ENCODE measurements around the gene SLC22A2. TPM values are rescaled to one million over a fixed set of nuclear protein-coding genes. Genes with fewer than 3 reads are reported as not detected.

SLC22A2 gene
- total and polyA plus RNA-seq, 10 of the 15 experiments (the other 5 are each of a cell fraction or from before 2014, with no cell fraction given), result 0.12 TPM; not detected in 9

DNA sequence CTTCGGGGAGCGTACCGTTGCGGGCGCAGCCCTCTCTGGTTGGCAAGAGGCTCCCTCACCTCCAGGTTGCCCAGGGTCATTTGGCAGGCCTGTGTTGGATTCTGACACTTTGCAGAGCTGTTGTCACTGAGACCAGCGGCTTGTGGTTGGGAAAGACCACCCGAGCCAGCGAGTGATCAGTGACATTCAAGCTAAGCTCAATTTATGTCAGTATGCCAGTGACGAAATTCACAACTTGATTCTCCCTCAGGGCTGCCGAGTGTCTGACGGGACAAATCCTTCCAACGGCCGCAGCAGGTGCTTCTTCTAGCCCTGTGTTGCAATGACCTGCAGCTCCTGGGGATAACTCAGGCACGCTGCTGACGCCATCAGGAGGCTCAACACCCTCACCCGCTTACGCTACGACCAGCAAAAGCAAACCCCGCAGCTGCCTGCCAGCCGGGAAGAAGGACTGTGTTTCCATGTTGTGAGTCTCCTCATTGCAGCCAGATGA is 16.9 kb upstream of the SLC22A2 start:
- no peaks in the 10 kb centered on the region for H3K36me3 ChIP-seq (ENCODE audit: control insufficient read depth in 2 of 2, insufficient read depth in 2 of 2, low read length in 1 of 2)
- ChIA-PET CTCF (no interaction called here), RAD21 (ENCODE audit: unreplicated experiment) (no interaction called here), SMC1A (ENCODE audit: uncharacterized antibody, unreplicated experiment) (interaction anchor here (1.2 kb wide), 1 partner anchor 8 kb away, joined by 3 read pairs; no protein-coding TSS in a partner anchor), POLR2A (no interaction called here)
- no peak for FAIRE-seq
- TF ChIP-seq, protein P1, sequence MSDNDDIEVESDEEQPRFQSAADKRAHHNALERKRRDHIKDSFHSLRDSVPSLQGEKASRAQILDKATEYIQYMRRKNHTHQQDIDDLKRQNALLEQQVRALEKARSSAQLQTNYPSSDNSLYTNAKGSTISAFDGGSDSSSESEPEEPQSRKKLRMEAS (IDR thresholded peaks at IDR 0.05; ENCODE audit: low read depth, low read length), result no peak
- TF ChIP-seq MEF2B (IDR thresholded peaks at IDR 0.05; ENCODE audit: partially characterized antibody, poor library complexity, severe bottlenecking) (no peak), STAT1 (conservative IDR thresholded peaks at IDR 0.05) (no peak), SP1 (IDR thresholded peaks at IDR 0.05; ENCODE audit: low read depth, low read length) (no peak), ZNF217 (IDR thresholded peaks at IDR 0.05) (no peak), HDAC2 (IDR thresholded peaks at IDR 0.05) (no peak), ZNF207 (IDR thresholded peaks at IDR 0.05; ENCODE audit: borderline replicate concordance) (no peak), FOXK2 (IDR thresholded peaks at IDR 0.05) (no peak), RUNX3 (IDR thresholded peaks at IDR 0.05; ENCODE audit: low read length) (no peak), CHD1 (IDR thresholded peaks at IDR 0.05; ENCODE audit: low read depth, low read length) (no peak), SREBF2 (IDR thresholded peaks at IDR 0.05; ENCODE audit: low read length) (no peak), ZNF24 (IDR thresholded peaks at IDR 0.05) (no peak), ETV6 (conservative IDR thresholded peaks at IDR 0.05 in 1 of 2, IDR thresholded peaks at IDR 0.05 in 1 of 2; ENCODE audit: borderline replicate concordance in 1 of 2, low read depth in 1 of 2) (no peak), GATAD2B (conservative IDR thresholded peaks at IDR 0.05; ENCODE audit: low read depth) (no peak), KLF5 (IDR thresholded peaks at IDR 0.05; ENCODE audit: partially characterized antibody) (no peak)
- TF ChIP-seq, protein P2, sequence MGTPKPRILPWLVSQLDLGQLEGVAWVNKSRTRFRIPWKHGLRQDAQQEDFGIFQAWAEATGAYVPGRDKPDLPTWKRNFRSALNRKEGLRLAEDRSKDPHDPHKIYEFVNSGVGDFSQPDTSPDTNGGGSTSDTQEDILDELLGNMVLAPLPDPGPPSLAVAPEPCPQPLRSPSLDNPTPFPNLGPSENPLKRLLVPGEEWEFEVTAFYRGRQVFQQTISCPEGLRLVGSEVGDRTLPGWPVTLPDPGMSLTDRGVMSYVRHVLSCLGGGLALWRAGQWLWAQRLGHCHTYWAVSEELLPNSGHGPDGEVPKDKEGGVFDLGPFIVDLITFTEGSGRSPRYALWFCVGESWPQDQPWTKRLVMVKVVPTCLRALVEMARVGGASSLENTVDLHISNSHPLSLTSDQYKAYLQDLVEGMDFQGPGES (IDR thresholded peaks at IDR 0.05), result no peak
- TF ChIP-seq, protein P3, sequence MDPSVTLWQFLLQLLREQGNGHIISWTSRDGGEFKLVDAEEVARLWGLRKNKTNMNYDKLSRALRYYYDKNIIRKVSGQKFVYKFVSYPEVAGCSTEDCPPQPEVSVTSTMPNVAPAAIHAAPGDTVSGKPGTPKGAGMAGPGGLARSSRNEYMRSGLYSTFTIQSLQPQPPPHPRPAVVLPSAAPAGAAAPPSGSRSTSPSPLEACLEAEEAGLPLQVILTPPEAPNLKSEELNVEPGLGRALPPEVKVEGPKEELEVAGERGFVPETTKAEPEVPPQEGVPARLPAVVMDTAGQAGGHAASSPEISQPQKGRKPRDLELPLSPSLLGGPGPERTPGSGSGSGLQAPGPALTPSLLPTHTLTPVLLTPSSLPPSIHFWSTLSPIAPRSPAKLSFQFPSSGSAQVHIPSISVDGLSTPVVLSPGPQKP (IDR thresholded peaks at IDR 0.05; ENCODE audit: low read depth, low read length), result no peak
- H3K9me3 ChIP-seq (replicated peaks; ENCODE audit: control insufficient read depth, insufficient read depth, low read length), result no peaks in the 10 kb centered on the region
- no peaks in the 10 kb centered on the region; a peak in 1 of 4 replicates for H3K27me3 ChIP-seq (replicated peaks in 1 of 2; ENCODE audit: control insufficient read depth in 2 of 2, insufficient read depth in 2 of 2, low read length in 1 of 2)
- no peak overlapping the region for H2AFZ ChIP-seq (ENCODE audit: control insufficient read depth, low read depth, low read length)
- intact Hi-C loops (cut with micrococcal nuclease; ENCODE audit: unreplicated experiment) (no loop called here), in situ Hi-C loops (cut with MboI) (no loop called here)
- no peak overlapping the region for H3K9ac ChIP-seq (ENCODE audit: control insufficient read depth, insufficient read depth, low read length)
- no peaks in the 10 kb centered on the region for H3K79me2 ChIP-seq (ENCODE audit: control insufficient read depth, insufficient read depth, low read length)
- ATAC-seq, result no peak
- 36% methylated on average over 20 of the region's 20 CpGs for WGBS (ENCODE audit: insufficient coverage, insufficient replicate concordance, low lambda C conversion rate, missing lambda C conversion rate)
- no peaks in the 10 kb centered on the region for H3K4me1 ChIP-seq (ENCODE audit: control insufficient read depth, insufficient read depth, low read length)
- no peak overlapping the region for H3K4me3 ChIP-seq
- no peak overlapping the region for H3K27ac ChIP-seq (ENCODE audit: control insufficient read depth, insufficient read depth)
- no peaks in the 10 kb centered on the region for H4K20me1 ChIP-seq (ENCODE audit: control insufficient read depth, insufficient read depth)
- BruUV-seq (replicated peaks), result no TSS peak
- no peak overlapping the region for H3K4me2 ChIP-seq (ENCODE audit: control insufficient read depth, insufficient read depth)
- no peak for DNase-seq (ENCODE audit: low read depth, low spot score)

All from GM12878 (cell line).